ENCODE results near the gene CAMTA1. TPM values are rescaled to one million over a fixed set of nuclear protein-coding genes. Genes with fewer than 3 reads are reported as not detected.

The CAMTA1 gene
- total RNA-seq, 1 donor from 2014 or later, result 62.9 TPM

DNA sequence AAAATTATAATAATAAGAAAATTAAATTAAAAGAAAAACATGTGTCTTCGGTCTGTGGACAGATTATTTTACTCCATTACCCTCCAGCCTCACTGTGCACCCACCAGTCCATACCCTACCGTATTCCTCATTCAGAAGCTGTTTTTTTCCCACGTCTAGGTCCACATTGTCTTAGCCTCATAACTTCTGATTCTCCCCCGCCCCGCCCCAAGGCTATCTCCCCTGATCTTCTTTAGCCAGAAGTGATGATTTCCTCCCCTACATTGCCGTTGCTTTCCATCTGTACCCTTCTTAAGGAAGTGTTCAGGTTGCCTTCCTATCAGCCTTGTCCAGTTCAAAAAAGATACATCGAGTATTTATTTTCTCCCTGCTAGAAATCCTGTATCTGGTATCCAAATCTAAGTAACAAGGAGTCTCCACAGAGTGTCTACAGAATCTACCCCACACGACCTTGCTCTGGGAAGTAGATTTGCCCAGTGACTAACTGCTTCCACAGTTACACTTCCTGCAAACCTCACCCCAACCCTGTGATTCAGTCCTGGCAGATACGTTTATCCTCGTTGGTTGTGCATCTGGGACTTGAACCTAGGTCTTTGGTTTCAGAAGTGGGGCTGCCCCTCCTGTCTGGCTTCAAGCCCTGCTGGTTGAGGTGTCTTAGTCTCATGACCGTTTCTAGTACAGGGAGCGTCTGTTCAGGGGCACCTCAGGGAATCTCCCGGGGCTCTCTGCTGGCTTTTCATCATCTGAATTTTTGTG is 470.2 kb downstream of the CAMTA1 start:
- intact Hi-C loops (cut with DNase I), result no loop called here
- no peak for TF ChIP-seq POLR2A (IDR thresholded peaks at IDR 0.05)
- TF ChIP-seq, protein P1, sequence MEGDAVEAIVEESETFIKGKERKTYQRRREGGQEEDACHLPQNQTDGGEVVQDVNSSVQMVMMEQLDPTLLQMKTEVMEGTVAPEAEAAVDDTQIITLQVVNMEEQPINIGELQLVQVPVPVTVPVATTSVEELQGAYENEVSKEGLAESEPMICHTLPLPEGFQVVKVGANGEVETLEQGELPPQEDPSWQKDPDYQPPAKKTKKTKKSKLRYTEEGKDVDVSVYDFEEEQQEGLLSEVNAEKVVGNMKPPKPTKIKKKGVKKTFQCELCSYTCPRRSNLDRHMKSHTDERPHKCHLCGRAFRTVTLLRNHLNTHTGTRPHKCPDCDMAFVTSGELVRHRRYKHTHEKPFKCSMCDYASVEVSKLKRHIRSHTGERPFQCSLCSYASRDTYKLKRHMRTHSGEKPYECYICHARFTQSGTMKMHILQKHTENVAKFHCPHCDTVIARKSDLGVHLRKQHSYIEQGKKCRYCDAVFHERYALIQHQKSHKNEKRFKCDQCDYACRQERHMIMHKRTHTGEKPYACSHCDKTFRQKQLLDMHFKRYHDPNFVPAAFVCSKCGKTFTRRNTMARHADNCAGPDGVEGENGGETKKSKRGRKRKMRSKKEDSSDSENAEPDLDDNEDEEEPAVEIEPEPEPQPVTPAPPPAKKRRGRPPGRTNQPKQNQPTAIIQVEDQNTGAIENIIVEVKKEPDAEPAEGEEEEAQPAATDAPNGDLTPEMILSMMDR (IDR thresholded peaks at IDR 0.05), result no peak
- no peak for TF ChIP-seq POLR2AphosphoS5 (IDR thresholded peaks at IDR 0.05; ENCODE audit: insufficient read depth in 1 of 2, low read depth in 1 of 2)
- Histone ChIP-seq H3K27ac (no peak overlapping the region), H3K4me1 (no peaks in the 10 kb centered on the region), H3K27me3 (no peaks in the 10 kb centered on the region), H3K4me3 (no peak overlapping the region), H3K9me3 (no peaks in the 10 kb centered on the region), H3K36me3 (no peaks in the 10 kb centered on the region)
- peak in 1 of 2 donors; percentile 52 for DNase-seq (ENCODE audit: extremely low spot score in 2 of 2)

DNA sequence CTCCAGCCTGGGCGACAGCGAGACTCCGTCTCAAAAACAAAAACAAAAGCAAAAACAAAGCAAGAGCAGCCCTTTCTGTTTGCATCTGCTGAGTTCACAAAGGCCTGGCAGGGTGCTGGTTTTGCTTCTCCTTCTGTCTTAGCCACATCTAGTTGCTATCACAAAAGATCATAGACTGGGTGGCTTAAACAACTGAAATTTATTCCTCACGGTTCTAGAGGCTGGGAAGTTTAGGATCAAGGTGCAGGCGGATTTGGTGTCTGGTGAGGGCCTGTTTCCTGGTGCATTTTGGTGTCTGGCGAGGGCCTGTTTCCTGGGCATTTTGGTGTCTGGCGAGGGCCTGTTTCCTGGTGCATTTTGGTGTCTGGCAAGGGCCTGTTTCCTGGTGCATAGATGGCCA is 471.3 kb downstream of the CAMTA1 start:
- H3K9me3 ChIP-seq, result no peaks in the 10 kb centered on the region
- H3K4me1 ChIP-seq, result no peaks in the 10 kb centered on the region
- no peaks in the 10 kb centered on the region for H3K27me3 ChIP-seq
- DNase-seq (ENCODE audit: extremely low spot score in 2 of 2), result no peak
- no peak overlapping the region for H3K4me3 ChIP-seq
- H3K27ac ChIP-seq, result no peak overlapping the region
- intact Hi-C loops (cut with DNase I), result no loop called here
- no peaks in the 10 kb centered on the region for H3K36me3 ChIP-seq
- TF ChIP-seq POLR2AphosphoS5 (IDR thresholded peaks at IDR 0.05; ENCODE audit: insufficient read depth in 1 of 2, low read depth in 1 of 2) (no peak), POLR2A (IDR thresholded peaks at IDR 0.05) (no peak)
- TF ChIP-seq, protein P1 (IDR thresholded peaks at IDR 0.05), result no peak

DNA sequence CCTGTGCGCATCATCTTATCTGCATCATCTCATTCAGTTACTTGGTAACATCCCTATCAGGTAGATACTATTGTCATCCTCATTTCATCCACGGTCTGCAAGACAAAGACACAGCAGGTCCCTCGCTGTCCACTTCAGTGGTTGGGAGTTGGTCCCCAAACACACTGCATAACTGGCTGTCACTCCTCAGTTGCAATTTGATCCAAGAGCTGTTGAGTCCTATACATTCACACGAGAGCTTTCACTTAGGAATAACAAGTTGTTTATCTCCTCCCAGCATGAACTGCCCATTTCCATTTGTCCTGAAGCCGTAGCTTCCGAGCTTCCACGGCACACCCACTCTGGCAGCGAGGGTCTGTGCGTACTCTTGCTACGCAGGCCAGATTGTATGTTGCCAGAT is 472.0 kb downstream of the CAMTA1 start:
- TF ChIP-seq, protein P1 (IDR thresholded peaks at IDR 0.05), result no peak
- no peak for TF ChIP-seq POLR2A (IDR thresholded peaks at IDR 0.05)
- TF ChIP-seq POLR2AphosphoS5 (IDR thresholded peaks at IDR 0.05; ENCODE audit: insufficient read depth in 1 of 2, low read depth in 1 of 2), result no peak
- no peak overlapping the region for H3K27ac ChIP-seq
- no peaks in the 10 kb centered on the region for H3K27me3 ChIP-seq
- intact Hi-C loops (cut with DNase I), result no loop called here
- H3K4me1 ChIP-seq, result no peaks in the 10 kb centered on the region
- no peaks in the 10 kb centered on the region for H3K36me3 ChIP-seq
- DNase-seq (ENCODE audit: extremely low spot score in 2 of 2), result peak in 1 of 2 donors; percentile 37
- H3K9me3 ChIP-seq, result no peaks in the 10 kb centered on the region
- no peak overlapping the region for H3K4me3 ChIP-seq

DNA sequence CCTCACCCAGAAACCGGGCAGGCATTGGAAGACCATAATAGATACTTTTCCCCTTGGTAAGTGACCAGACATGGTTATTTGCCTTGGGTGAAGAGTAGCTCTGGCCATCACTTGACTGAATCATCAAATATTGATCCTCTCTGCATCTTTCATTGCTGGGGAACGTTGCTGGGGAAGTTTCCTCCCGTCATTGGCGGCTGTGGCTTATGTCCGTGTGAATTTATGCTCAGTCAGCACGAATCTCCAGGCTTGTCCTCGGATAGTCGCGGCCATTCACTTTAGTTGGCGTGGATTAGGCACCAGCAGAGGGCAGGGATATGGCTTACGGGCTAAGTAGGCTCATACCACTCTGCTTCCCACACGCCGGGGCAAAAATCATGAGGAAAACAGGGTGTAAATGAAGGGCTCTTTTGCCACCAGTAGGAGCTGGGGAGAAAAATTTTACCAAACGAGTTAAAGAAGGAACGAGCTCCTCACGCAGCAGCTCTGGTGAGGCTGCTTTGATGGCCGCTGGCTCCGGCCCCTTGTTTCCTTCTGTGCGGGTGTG is 473.4 kb downstream of the CAMTA1 start:
- no peaks in the 10 kb centered on the region for H3K27me3 ChIP-seq
- no peaks in the 10 kb centered on the region for H3K9me3 ChIP-seq
- peak; percentile 37 to 67 for DNase-seq (ENCODE audit: extremely low spot score in 2 of 2)
- intact Hi-C loops (cut with DNase I), result no loop called here
- TF ChIP-seq, protein P1 (IDR thresholded peaks at IDR 0.05), result no peak
- TF ChIP-seq POLR2A (IDR thresholded peaks at IDR 0.05) (no peak), POLR2AphosphoS5 (IDR thresholded peaks at IDR 0.05; ENCODE audit: insufficient read depth in 1 of 2, low read depth in 1 of 2) (no peak)
- H3K27ac ChIP-seq, result no peak overlapping the region
- no peak overlapping the region for H3K4me3 ChIP-seq
- H3K36me3 ChIP-seq, result no peaks in the 10 kb centered on the region
- H3K4me1 ChIP-seq, result no peaks in the 10 kb centered on the region

DNA sequence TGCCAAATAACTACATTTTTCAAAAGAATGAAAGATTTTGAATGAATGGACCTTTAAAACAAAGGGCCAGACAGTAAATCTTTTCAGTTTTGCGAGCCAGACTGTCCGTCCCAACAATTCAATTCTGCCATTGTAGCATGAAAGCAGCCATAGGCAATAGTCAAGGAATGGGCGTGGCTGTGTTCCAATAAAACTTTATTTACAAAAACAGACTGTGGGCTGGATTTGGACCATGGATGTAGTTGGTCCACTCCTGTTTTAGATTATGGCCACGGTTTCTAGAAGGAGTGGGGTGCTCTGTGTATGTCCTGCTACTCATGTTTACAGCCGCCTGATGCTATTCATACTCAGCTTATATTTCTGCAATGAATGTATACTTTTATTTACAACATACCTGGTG is 474.7 kb downstream of the CAMTA1 start:
- intact Hi-C loops (cut with DNase I), result no loop called here
- no peak for DNase-seq (ENCODE audit: extremely low spot score in 2 of 2)
- Histone ChIP-seq H3K4me3 (no peak overlapping the region), H3K36me3 (no peaks in the 10 kb centered on the region), H3K27ac (no peak overlapping the region), H3K9me3 (no peaks in the 10 kb centered on the region), H3K27me3 (no peaks in the 10 kb centered on the region), H3K4me1 (no peaks in the 10 kb centered on the region)
- TF ChIP-seq, protein P1 (IDR thresholded peaks at IDR 0.05), result no peak
- TF ChIP-seq POLR2AphosphoS5 (IDR thresholded peaks at IDR 0.05; ENCODE audit: insufficient read depth in 1 of 2, low read depth in 1 of 2), result no peak
- TF ChIP-seq POLR2A (IDR thresholded peaks at IDR 0.05), result no peak
